Caco-2 (cell line): ENCODE results near the gene PTPRN2. TPM values are rescaled to one million over a fixed set of nuclear protein-coding genes. Genes with fewer than 3 reads are reported as not detected.

Experiments used
- BruUV-seq: library from RNA; stranded (reverse); fragments of 400-500 nt; replicated peaks from 2 replicates; lab custom pipeline; 2021; lab: Mats Ljungman, UMichigan
- CTCF ChIA-PET: fragments of 300-600 bp; sonication (Branson Sonifier 250); formaldehyde crosslinking; loops from one replicate; lab custom pipeline; 2022; ENCODE audit warnings: antibody characterized with exemption; lab: Charles Lee
- POLR2A ChIA-PET: fragments of 300-600 bp; sonication (Branson Sonifier 250); formaldehyde crosslinking; loops from one replicate; lab custom pipeline; 2022; ENCODE audit warnings: antibody characterized with exemption; lab: Charles Lee
- DNase-seq, 2 experiments: peaks; one replicate each; pipeline versions ENCODE4 v3.0.0 to v3.0.0-alpha.2; 2020 to 2022
- H3K27me3 ChIP-seq: replicated peaks from 2 replicates; pipeline ENCODE4 v1.6.0; 2011; ENCODE audit warnings: low read length; ENCODE audit not compliant: control insufficient read depth, insufficient read depth
- H3K36me3 ChIP-seq: 2 replicates; pipeline ENCODE4 v1.5.1; 2011; ENCODE audit warnings: low read length; ENCODE audit not compliant: control insufficient read depth, insufficient read depth
- H3K4me1 ChIP-seq: fragments of 250-450 bp; sonication (Bioruptor Pico); 2 replicates; pipeline ENCODE4 v1.5.1; 2020; ENCODE audit warnings: mild to moderate bottlenecking
- H3K4me3 ChIP-seq: 2 replicates; pipeline ENCODE4 v1.5.1; 2011; ENCODE audit warnings: low read depth, mild to moderate bottlenecking, control low read depth, low read length
- H3K9me3 ChIP-seq: fragments of 250-450 bp; sonication (Bioruptor Pico); 2 replicates; pipeline ENCODE4 v1.5.1; 2020; ENCODE audit warnings: mild to moderate bottlenecking, moderate library complexity
- H3K27ac Mint-ChIP-seq: one replicate; pipeline ENCODE4 v1.8.0; 2022; ENCODE audit warnings: mixed read lengths; ENCODE audit not compliant: unreplicated experiment
- H3K27me3 Mint-ChIP-seq: one replicate; pipeline ENCODE4 v1.8.0; 2022; ENCODE audit warnings: mixed read lengths; ENCODE audit not compliant: insufficient read depth, unreplicated experiment
- H3K36me3 Mint-ChIP-seq: one replicate; pipeline ENCODE4 v1.8.0; 2022; ENCODE audit warnings: mild to moderate bottlenecking, mixed read lengths; ENCODE audit not compliant: insufficient read depth, unreplicated experiment
- H3K4me1 Mint-ChIP-seq: one replicate; pipeline ENCODE4 v1.8.0; 2022; ENCODE audit warnings: low read depth, mixed read lengths; ENCODE audit not compliant: unreplicated experiment
- H3K4me3 Mint-ChIP-seq: one replicate; pipeline ENCODE4 v1.8.0; 2022; ENCODE audit warnings: mild to moderate bottlenecking, moderate library complexity, mixed read lengths; ENCODE audit not compliant: unreplicated experiment
- H3K9me3 Mint-ChIP-seq: one replicate; pipeline ENCODE4 v1.8.0; 2022; ENCODE audit warnings: mixed read lengths; ENCODE audit not compliant: unreplicated experiment
- intact Hi-C: fragments of 100-400 bp; cut with micrococcal nuclease; formaldehyde crosslinking; loops from one replicate; pipeline ENCODE4 v1.10.0; 2022; ENCODE audit not compliant: unreplicated experiment
- total RNA-seq: library from RNA; stranded (reverse); gene quantifications from 2 replicates; pipeline ENCODE4 v1.2.3, GENCODE V29; 2022
- TF ChIP-seq, protein P1 (sequence below), 2 experiments: fragments of 200-600 bp in 1 of 2; IDR thresholded peaks; 1 replicate in 1 of 2; 2 replicates in 1 of 2; pipeline versions ENCODE4 v1.5.1 to v1.8.0; 2011 to 2022; ENCODE audit warnings: antibody characterized with exemption in 1 of 2, control low read depth in 1 of 2, inconsistent platforms in 1 of 2, low read depth in 1 of 2, low read length in 1 of 2, mild to moderate bottlenecking in 1 of 2, moderate library complexity in 1 of 2; ENCODE audit not compliant: insufficient read depth in 1 of 2, severe bottlenecking in 1 of 2, unreplicated experiment in 1 of 2

The PTPRN2 gene
- total RNA-seq, 1 experiment from 2014 or later = 1.4 TPM

- Histone ChIP-seq H3K9me3 (no peaks in the 10 kb centered on the region; the same call in 1 of the 2 replicates), H3K4me3 (no peak overlapping the region), H3K27me3 (no peaks in the 10 kb centered on the region), H3K36me3 (no peaks in the 10 kb centered on the region), H3K4me1 (no peaks in the 10 kb centered on the region)
- no peaks in the 10 kb centered on the region for H3K36me3 Mint-ChIP-seq
- no TSS peak for BruUV-seq
- DNase-seq = no peak
- TF ChIP-seq, protein P1, sequence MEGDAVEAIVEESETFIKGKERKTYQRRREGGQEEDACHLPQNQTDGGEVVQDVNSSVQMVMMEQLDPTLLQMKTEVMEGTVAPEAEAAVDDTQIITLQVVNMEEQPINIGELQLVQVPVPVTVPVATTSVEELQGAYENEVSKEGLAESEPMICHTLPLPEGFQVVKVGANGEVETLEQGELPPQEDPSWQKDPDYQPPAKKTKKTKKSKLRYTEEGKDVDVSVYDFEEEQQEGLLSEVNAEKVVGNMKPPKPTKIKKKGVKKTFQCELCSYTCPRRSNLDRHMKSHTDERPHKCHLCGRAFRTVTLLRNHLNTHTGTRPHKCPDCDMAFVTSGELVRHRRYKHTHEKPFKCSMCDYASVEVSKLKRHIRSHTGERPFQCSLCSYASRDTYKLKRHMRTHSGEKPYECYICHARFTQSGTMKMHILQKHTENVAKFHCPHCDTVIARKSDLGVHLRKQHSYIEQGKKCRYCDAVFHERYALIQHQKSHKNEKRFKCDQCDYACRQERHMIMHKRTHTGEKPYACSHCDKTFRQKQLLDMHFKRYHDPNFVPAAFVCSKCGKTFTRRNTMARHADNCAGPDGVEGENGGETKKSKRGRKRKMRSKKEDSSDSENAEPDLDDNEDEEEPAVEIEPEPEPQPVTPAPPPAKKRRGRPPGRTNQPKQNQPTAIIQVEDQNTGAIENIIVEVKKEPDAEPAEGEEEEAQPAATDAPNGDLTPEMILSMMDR (IDR thresholded peaks at IDR 0.05; ENCODE audit: insufficient read depth in 1 of 2, low read depth in 1 of 2, low read length in 1 of 2, severe bottlenecking in 1 of 2, unreplicated experiment in 1 of 2) = no peak
- H3K4me1 Mint-ChIP-seq = no peaks in the 10 kb centered on the region
- H3K27ac Mint-ChIP-seq = no peak overlapping the region
- H3K9me3 Mint-ChIP-seq = no peaks in the 10 kb centered on the region
- no peak overlapping the region for H3K4me3 Mint-ChIP-seq
- ChIA-PET CTCF (no interaction called here), POLR2A (no interaction called here)
- intact Hi-C loops = no loop called here
- no peaks in the 10 kb centered on the region for H3K27me3 Mint-ChIP-seq
These were observed 762.9 kb downstream of the PTPRN2 start for GRCh38 chr7:157824819-157825121.

DNA sequence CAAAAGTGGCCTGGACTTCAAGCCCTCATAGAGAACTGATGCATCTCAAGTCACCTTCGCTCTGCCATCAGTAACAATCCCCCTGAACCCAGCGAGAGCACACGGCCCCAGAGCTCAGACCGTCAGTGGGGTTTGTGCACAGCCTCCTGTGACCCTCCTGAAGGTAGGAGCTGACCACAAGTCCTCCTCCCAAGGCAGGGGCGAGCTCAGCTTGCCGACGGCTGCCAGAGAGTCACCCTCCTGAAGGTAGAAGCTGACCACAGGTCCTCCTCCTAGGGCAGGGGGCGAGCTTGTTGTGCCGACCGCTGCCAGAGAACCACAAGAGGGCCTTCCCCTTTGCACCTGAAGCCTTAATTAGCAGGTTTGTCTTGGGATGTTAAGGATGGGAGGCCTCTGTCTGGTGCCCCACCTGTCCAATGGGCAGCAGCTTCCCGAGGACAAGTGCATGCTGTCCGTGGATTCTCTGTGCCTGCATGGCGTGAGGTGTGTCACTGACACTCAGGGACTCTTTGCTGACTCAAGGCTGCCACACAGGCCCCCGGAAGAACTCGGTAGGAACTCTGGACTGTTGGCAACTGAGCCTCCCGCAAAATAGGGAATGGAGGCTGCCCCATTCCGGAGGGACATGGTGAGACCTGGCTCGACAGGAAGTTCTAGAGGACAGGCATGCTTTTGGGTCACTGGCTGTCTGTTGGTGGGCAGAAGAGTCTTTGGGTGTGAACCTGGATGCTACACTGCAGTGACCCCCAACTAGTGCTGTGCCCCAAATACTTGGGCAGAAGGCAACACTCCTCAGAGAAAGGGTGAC is 763.4 kb downstream of the PTPRN2 start:
- CTCF ChIA-PET = no interaction called here
- Mint-ChIP-seq H3K4me3 (no peak overlapping the region), H3K27ac (no peak overlapping the region), H3K4me1 (no peaks in the 10 kb centered on the region), H3K9me3 (no peaks in the 10 kb centered on the region), H3K36me3 (no peaks in the 10 kb centered on the region), H3K27me3 (no peaks in the 10 kb centered on the region)
- Histone ChIP-seq H3K4me1 (no peaks in the 10 kb centered on the region), H3K27me3 (no peaks in the 10 kb centered on the region), H3K9me3 (no peaks in the 10 kb centered on the region; the same call in 1 of the 2 replicates), H3K4me3 (no peak overlapping the region), H3K36me3 (no peaks in the 10 kb centered on the region)
- DNase-seq = no peak
- no TSS peak for BruUV-seq
- POLR2A ChIA-PET = no interaction called here
- TF ChIP-seq, protein P1 (IDR thresholded peaks at IDR 0.05; ENCODE audit: insufficient read depth in 1 of 2, low read depth in 1 of 2, low read length in 1 of 2, severe bottlenecking in 1 of 2, unreplicated experiment in 1 of 2) = no peak
- intact Hi-C loops = no loop called here

DNA sequence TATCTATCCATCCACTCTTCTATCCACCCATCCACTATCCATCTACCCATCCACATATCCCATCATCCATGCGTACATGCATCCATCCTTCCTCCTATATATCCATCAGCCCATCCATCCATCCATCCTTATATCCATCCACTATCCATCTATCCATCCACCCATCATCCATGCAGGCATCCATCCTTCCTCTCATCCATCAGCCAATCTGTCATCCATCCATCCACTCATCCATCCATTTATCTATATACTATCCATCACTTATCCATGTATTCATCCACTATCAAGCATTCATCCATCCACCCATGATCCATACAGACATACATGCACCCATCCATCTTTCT is 765.0 kb downstream of the PTPRN2 start:
- Mint-ChIP-seq H3K4me1 (no peaks in the 10 kb centered on the region), H3K27ac (no peak overlapping the region), H3K4me3 (no peak overlapping the region), H3K36me3 (no peaks in the 10 kb centered on the region), H3K9me3 (peaks cover 7% of the 10 kb centered on the region), H3K27me3 (no peaks in the 10 kb centered on the region)
- ChIA-PET POLR2A (no interaction called here), CTCF (no interaction called here)
- Histone ChIP-seq H3K36me3 (no peaks in the 10 kb centered on the region), H3K4me3 (no peak overlapping the region), H3K4me1 (no peaks in the 10 kb centered on the region), H3K27me3 (no peaks in the 10 kb centered on the region), H3K9me3 (peaks cover 8% of the 10 kb centered on the region)
- DNase-seq = no peak
- intact Hi-C loops = no loop called here
- TF ChIP-seq, protein P1 (IDR thresholded peaks at IDR 0.05; ENCODE audit: insufficient read depth in 1 of 2, low read depth in 1 of 2, low read length in 1 of 2, severe bottlenecking in 1 of 2, unreplicated experiment in 1 of 2) = no peak
- BruUV-seq = no TSS peak
